ENCODE measurements around the gene ADAM15.

DNA sequence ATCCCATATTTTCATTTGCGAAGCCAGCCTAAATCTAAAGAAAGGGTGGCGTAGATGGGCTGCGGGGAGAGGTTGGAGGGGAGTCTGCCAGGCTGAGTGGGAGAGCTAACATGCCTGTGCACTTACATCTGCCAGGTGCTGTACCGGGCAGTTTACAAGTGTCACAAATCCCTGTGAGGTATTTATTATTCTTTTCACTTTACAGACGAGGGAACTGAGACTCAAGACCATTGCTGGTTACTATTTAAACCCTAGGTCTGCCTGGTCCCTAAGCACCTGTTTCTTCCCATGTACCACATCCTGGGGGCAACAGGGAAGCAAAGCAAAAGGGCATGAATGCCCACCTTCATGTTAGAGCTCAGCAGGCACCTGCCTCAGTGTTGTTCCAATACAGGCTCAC lies 57.2 kb downstream of the ADAM15 start:
- TF ChIP-seq CTCF (conservative IDR thresholded peaks at IDR 0.05; ENCODE audit: low read depth, low read length) (no peak), EZH2 (IDR thresholded peaks at IDR 0.05; ENCODE audit: borderline replicate concordance, low read depth, low read length, poor library complexity, severe bottlenecking) (no peak)
